Middle frontal gyrus (tissue), 1 donor: ENCODE results near the gene PAM.

ENCODE experiments used
- DNase-seq: peaks from one replicate; pipeline ENCODE4 v3.0.0-alpha.2; 2015; ENCODE audit warnings: low spot score; ENCODE audit errors: extremely low spot score

Gene PAM

GRCh38 chr5:102754767-102755431 lies at the start of gene PAM:
Gene PAM, plus strand, starts transcription at chr5:102755305. Its CDS starts 110,891 bp downstream, at chr5:102866196.
- no peak for DNase-seq

GRCh38 chr5:102711525-102712385 lies 43.4 kb upstream of the PAM start:
- DNase-seq: no peak

- no peak for DNase-seq
These were observed 41.8 kb upstream of the PAM start for GRCh38 chr5:102713278-102713677.

- DNase-seq: no peak
These were observed 41.3 kb upstream of the PAM start for GRCh38 chr5:102713682-102714231.

GRCh38 chr5:102715082-102715807 lies 39.9 kb upstream of the PAM start:
- DNase-seq: no peak

- DNase-seq: no peak
These were observed 39.1 kb upstream of the PAM start for GRCh38 chr5:102716017-102716416.

GRCh38 chr5:102718819-102719218 lies 36.3 kb upstream of the PAM start:
- no peak for DNase-seq

GRCh38 chr5:102719886-102720285 lies 35.2 kb upstream of the PAM start:
- no peak for DNase-seq

- no peak for DNase-seq
These were observed 34.1 kb upstream of the PAM start for GRCh38 chr5:102720969-102721368.

GRCh38 chr5:102722931-102723330 lies 32.2 kb upstream of the PAM start:
- no peak for DNase-seq

GRCh38 chr5:102731693-102732092 lies 23.4 kb upstream of the PAM start:
- DNase-seq: no peak

GRCh38 chr5:102733534-102733933 lies 21.6 kb upstream of the PAM start:
- no peak for DNase-seq

GRCh38 chr5:102737161-102737560 lies 17.9 kb upstream of the PAM start:
- no peak for DNase-seq

GRCh38 chr5:102737805-102738469 lies 17.2 kb upstream of the PAM start:
- DNase-seq: no peak

GRCh38 chr5:102740515-102740914 lies 14.6 kb upstream of the PAM start:
- no peak for DNase-seq

- DNase-seq: no peak
These were observed 12.9 kb upstream of the PAM start for GRCh38 chr5:102742215-102742614.

- no peak for DNase-seq
These were observed 11.2 kb upstream of the PAM start for GRCh38 chr5:102743900-102744299.

- DNase-seq: no peak
These were observed 7.5 kb upstream of the PAM start for GRCh38 chr5:102747386-102748166.

- DNase-seq: no peak
These were observed 5.6 kb upstream of the PAM start for GRCh38 chr5:102749416-102750030.
